Measurements from ENCODE around the gene C2CD3. TPM values are rescaled to one million over a fixed set of nuclear protein-coding genes. Genes with fewer than 3 reads are reported as not detected.
A peak's percentile ranks its signal among the peaks of the same experiment; 100 is the strongest.
"Not testable (repeated sequence)": the region's sequence is repeated elsewhere in the genome, so short reads cannot be mapped to it uniquely, and the experiment has no call there.

The C2CD3 gene
- polyA plus RNA-seq, 3 donors = 0.87 to 12.1 (median 2.9) TPM

DNA sequence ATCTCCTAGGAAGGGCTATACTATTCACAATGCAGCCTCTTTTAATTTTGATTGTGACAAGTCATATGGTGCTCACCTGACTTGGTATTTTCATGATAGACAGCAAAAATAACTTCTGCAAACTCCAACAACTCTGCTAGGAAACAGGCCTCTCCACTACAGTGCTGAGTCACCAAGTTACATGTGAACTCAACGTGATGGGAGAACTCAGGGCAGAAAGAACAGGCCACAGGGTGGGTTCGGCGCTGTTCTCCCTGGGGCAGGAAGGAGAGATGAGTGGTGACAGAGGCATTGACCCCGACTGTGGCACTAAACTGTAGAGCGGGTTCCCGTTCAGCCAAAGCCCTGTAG, 85.3 kb downstream of the C2CD3 start:
- peaks cover 51 to 58% of the 10 kb centered on the region in 2 donors for H3K36me3 Mint-ChIP-seq
- TF ChIP-seq, protein P1, sequence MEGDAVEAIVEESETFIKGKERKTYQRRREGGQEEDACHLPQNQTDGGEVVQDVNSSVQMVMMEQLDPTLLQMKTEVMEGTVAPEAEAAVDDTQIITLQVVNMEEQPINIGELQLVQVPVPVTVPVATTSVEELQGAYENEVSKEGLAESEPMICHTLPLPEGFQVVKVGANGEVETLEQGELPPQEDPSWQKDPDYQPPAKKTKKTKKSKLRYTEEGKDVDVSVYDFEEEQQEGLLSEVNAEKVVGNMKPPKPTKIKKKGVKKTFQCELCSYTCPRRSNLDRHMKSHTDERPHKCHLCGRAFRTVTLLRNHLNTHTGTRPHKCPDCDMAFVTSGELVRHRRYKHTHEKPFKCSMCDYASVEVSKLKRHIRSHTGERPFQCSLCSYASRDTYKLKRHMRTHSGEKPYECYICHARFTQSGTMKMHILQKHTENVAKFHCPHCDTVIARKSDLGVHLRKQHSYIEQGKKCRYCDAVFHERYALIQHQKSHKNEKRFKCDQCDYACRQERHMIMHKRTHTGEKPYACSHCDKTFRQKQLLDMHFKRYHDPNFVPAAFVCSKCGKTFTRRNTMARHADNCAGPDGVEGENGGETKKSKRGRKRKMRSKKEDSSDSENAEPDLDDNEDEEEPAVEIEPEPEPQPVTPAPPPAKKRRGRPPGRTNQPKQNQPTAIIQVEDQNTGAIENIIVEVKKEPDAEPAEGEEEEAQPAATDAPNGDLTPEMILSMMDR (IDR thresholded peaks at IDR 0.05) = no peak
- no peak overlapping the region for H2AFZ ChIP-seq (ENCODE audit: insufficient read depth, low read depth, low read length, poor library complexity, severe bottlenecking)
- peak in 2 of 3 donors; percentile 6 to 14 for DNase-seq
- H3K36me3 ChIP-seq (replicated peaks in 1 of 2; ENCODE audit: control insufficient read depth in 1 of 2, insufficient read depth in 2 of 2, low read length in 2 of 2) = peaks cover 34 to 66% of the 10 kb centered on the region in 2 donors
- 3% methylated on average over 3 of the region's 6 CpGs for WGBS (ENCODE audit: insufficient coverage)
- no peaks in the 10 kb centered on the region for H3K27me3 ChIP-seq (ENCODE audit: control insufficient read depth in 2 of 2, insufficient read depth in 2 of 2, low read length in 2 of 2)
- H3K9ac ChIP-seq (ENCODE audit: insufficient read depth, low read length, poor library complexity, severe bottlenecking) = no peak overlapping the region
- peaks cover 6% of the 10 kb centered on the region for H3K4me1 Mint-ChIP-seq
- H3K27ac Mint-ChIP-seq = peak overlapping the region in 4 of 7 donors; percentile 49 to 88 (median 62)
- no peaks in the 10 kb centered on the region for H3K9me3 ChIP-seq (replicated peaks in 1 of 2; ENCODE audit: control insufficient read depth in 1 of 2, insufficient read depth in 1 of 2, low read length in 2 of 2)
- H3K4me2 ChIP-seq (replicated peaks; ENCODE audit: extremely low read depth, low read length, poor library complexity, severe bottlenecking) = no peak overlapping the region
- H4K20me1 ChIP-seq (ENCODE audit: insufficient read depth, low read length) = no peaks in the 10 kb centered on the region
- H3K4me3 ChIP-seq (replicated peaks in 1 of 3; ENCODE audit: low read depth in 2 of 3, low read length in 3 of 3) = no peak overlapping the region
- H3K79me2 ChIP-seq (ENCODE audit: insufficient read depth, low read length) = no peaks in the 10 kb centered on the region
- no peak overlapping the region for H3K4me3 Mint-ChIP-seq
- peaks cover 0 to 3% of the 10 kb centered on the region in 2 donors for H3K4me1 ChIP-seq (ENCODE audit: control insufficient read depth in 1 of 2, insufficient read depth in 2 of 2, low read length in 2 of 2)
- peaks cover 0 to 4% (median 0%) of the 10 kb centered on the region in 7 donors for H3K9me3 Mint-ChIP-seq
- H3K27ac ChIP-seq (ENCODE audit: low read depth in 1 of 2, low read length in 2 of 2) = peak overlapping the region in 1 of 2 donors; percentile 29
- H3K27me3 Mint-ChIP-seq (ENCODE audit: low read depth in 3 of 3) = peaks cover 0 to 2% (median 0%) of the 10 kb centered on the region in 3 donors
- intact Hi-C loops (cut with micrococcal nuclease) = no loop called here

DNA sequence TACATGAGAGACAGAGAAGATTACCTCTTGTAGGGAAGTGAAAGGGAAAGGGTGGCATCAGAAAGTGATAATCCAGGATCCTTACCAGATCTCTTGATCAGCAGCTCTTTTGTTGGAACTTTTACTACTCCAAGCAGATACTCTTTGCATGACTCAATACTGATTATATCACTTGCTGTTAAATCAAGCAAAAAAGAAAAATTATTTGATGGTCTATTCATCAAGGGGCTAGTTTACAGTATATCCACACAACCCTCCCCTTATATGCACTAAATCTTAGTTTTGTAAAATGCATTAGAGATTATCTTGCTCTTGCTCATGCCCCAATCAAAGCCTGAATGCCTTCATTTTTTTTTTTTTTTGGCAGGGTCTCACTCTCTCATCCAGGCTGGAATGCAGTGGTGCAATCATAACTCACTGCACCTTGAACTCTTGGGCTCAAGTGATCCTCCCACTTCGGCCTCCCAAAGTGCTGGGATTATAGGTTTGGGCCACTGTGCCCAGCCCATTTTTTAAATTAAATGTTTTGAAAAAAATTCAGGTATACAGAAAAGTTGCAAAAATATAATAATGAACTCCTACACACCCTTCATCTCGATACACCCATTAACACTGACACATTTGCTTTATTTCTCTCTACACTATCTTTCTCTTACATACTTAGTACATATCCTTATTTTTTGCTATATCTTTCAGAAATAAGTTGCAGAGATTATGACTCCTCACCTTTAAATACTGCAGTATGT, 85.8 kb downstream of the C2CD3 start:
- H3K36me3 ChIP-seq (replicated peaks in 1 of 2; ENCODE audit: control insufficient read depth in 1 of 2, insufficient read depth in 2 of 2, low read length in 2 of 2) = peaks cover 30 to 62% of the 10 kb centered on the region in 2 donors
- no peak overlapping the region for H3K4me2 ChIP-seq (replicated peaks; ENCODE audit: extremely low read depth, low read length, poor library complexity, severe bottlenecking)
- Mint-ChIP-seq H3K9me3 (peaks cover 0 to 4% (median 0%) of the 10 kb centered on the region in 7 donors), H3K36me3 (peaks cover 51 to 58% of the 10 kb centered on the region in 2 donors), H3K27me3 (ENCODE audit: low read depth in 3 of 3) (peaks cover 0 to 2% (median 0%) of the 10 kb centered on the region in 3 donors), H3K4me1 (peaks cover 6% of the 10 kb centered on the region), H3K27ac (peak overlapping the region in 2 of 7 donors; percentile 46 to 61), H3K4me3 (no peak overlapping the region)
- H4K20me1 ChIP-seq (ENCODE audit: insufficient read depth, low read length) = no peaks in the 10 kb centered on the region
- intact Hi-C loops (cut with micrococcal nuclease) = no loop called here
- TF ChIP-seq, protein P1 (IDR thresholded peaks at IDR 0.05) = no peak
- H3K79me2 ChIP-seq (ENCODE audit: insufficient read depth, low read length) = no peaks in the 10 kb centered on the region
- no CpG with 5 or more reads among the region's 2 CpGs for WGBS (ENCODE audit: insufficient coverage)
- no peak overlapping the region for H2AFZ ChIP-seq (ENCODE audit: insufficient read depth, low read depth, low read length, poor library complexity, severe bottlenecking)
- DNase-seq = no peak
- H3K27ac ChIP-seq (ENCODE audit: low read depth in 1 of 2, low read length in 2 of 2) = peak overlapping the region in 1 of 2 donors; percentile 29
- peaks cover 0 to 3% of the 10 kb centered on the region in 2 donors for H3K4me1 ChIP-seq (ENCODE audit: control insufficient read depth in 1 of 2, insufficient read depth in 2 of 2, low read length in 2 of 2)
- no peak overlapping the region for H3K9ac ChIP-seq (ENCODE audit: insufficient read depth, low read length, poor library complexity, severe bottlenecking)
- no peak overlapping the region for H3K4me3 ChIP-seq (replicated peaks in 1 of 3; ENCODE audit: low read depth in 2 of 3, low read length in 3 of 3)
- H3K27me3 ChIP-seq (ENCODE audit: control insufficient read depth in 2 of 2, insufficient read depth in 2 of 2, low read length in 2 of 2) = no peaks in the 10 kb centered on the region
- H3K9me3 ChIP-seq (replicated peaks in 1 of 2; ENCODE audit: control insufficient read depth in 1 of 2, insufficient read depth in 1 of 2, low read length in 2 of 2) = no peaks in the 10 kb centered on the region

DNA sequence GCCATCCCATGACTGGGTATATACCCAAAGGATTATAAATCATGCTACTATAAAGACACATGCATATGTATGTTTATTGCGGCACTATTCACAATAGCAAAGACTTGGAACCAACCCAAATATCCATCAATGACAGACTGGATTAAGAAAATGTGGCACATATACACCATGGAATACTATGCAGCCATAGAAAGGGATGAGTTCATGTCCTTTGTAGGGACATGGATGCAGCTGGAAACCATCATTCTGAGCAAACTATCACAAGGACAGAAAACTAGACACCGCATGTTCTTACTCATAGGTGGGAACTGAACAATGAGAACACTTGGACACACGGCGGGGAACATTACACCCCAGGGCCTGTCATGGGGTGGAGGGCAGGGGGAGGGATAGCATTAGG, 86.9 kb downstream of the C2CD3 start:
- H3K9me3 Mint-ChIP-seq; H3K27me3 Mint-ChIP-seq (ENCODE audit: low read depth in 3 of 3); H3K4me3 ChIP-seq (replicated peaks in 1 of 3; ENCODE audit: low read depth in 2 of 3, low read length in 3 of 3); H3K27me3 ChIP-seq (ENCODE audit: control insufficient read depth in 2 of 2, insufficient read depth in 2 of 2, low read length in 2 of 2); intact Hi-C loops (cut with micrococcal nuclease); H4K20me1 ChIP-seq (ENCODE audit: insufficient read depth, low read length); H3K4me1 Mint-ChIP-seq; H3K27ac ChIP-seq (ENCODE audit: low read depth in 1 of 2, low read length in 2 of 2); H3K4me3 Mint-ChIP-seq; H3K9me3 ChIP-seq (replicated peaks in 1 of 2; ENCODE audit: control insufficient read depth in 1 of 2, insufficient read depth in 1 of 2, low read length in 2 of 2); DNase-seq; H3K4me2 ChIP-seq (replicated peaks; ENCODE audit: extremely low read depth, low read length, poor library complexity, severe bottlenecking); H3K9ac ChIP-seq (ENCODE audit: insufficient read depth, low read length, poor library complexity, severe bottlenecking); H3K79me2 ChIP-seq (ENCODE audit: insufficient read depth, low read length); H3K27ac Mint-ChIP-seq; H2AFZ ChIP-seq (ENCODE audit: insufficient read depth, low read depth, low read length, poor library complexity, severe bottlenecking); H3K4me1 ChIP-seq (ENCODE audit: control insufficient read depth in 1 of 2, insufficient read depth in 2 of 2, low read length in 2 of 2): not testable (repeated sequence)
- WGBS (ENCODE audit: insufficient coverage) = no CpG with 5 or more reads among the region's 4 CpGs
- H3K36me3 Mint-ChIP-seq = peaks cover 55 to 62% of the 10 kb centered on the region in 2 donors
- H3K36me3 ChIP-seq (replicated peaks in 1 of 2; ENCODE audit: control insufficient read depth in 1 of 2, insufficient read depth in 2 of 2, low read length in 2 of 2) = peaks cover 20 to 58% of the 10 kb centered on the region in 2 donors

Measured in CD14-positive monocyte (primary cell).